Fibroblast of lung (primary cell): ENCODE measurements around the gene KCNIP1.

Experiments used
- CTCF ChIP-seq, 2 donors: IDR thresholded peaks in 1 of 2; conservative IDR thresholded peaks in 1 of 2; 1 replicate in 1 of 2; 2 replicates in 1 of 2; pipeline ENCODE4 v1.5.1; 2011 to 2012; ENCODE audit warnings: low read length in 2 of 2, control low read depth in 1 of 2, inconsistent platforms in 1 of 2, low read depth in 1 of 2, mild to moderate bottlenecking in 1 of 2
- EZH2 ChIP-seq: IDR thresholded peaks from 2 replicates; pipeline ENCODE4 v1.5.1; 2012; ENCODE audit warnings: low read length, control low read depth, mild to moderate bottlenecking; ENCODE audit errors: missing control alignments

GRCh38 chr5:170761708-170762066 is 257.9 kb downstream of the KCNIP1 start:
- TF ChIP-seq CTCF (conservative IDR thresholded peaks at IDR 0.05 in 1 of 2, IDR thresholded peaks at IDR 0.05 in 1 of 2; ENCODE audit: low read depth in 1 of 2, low read length in 2 of 2) (no peak), EZH2 (no peak)
